ENCODE results near the gene ADGRA1. TPM values are rescaled to one million over a fixed set of nuclear protein-coding genes. Genes with fewer than 3 reads are reported as not detected.

The ADGRA1 gene
- total RNA-seq, 3 donors from 2014 or later = 0.10 TPM; not detected in 2

DNA sequence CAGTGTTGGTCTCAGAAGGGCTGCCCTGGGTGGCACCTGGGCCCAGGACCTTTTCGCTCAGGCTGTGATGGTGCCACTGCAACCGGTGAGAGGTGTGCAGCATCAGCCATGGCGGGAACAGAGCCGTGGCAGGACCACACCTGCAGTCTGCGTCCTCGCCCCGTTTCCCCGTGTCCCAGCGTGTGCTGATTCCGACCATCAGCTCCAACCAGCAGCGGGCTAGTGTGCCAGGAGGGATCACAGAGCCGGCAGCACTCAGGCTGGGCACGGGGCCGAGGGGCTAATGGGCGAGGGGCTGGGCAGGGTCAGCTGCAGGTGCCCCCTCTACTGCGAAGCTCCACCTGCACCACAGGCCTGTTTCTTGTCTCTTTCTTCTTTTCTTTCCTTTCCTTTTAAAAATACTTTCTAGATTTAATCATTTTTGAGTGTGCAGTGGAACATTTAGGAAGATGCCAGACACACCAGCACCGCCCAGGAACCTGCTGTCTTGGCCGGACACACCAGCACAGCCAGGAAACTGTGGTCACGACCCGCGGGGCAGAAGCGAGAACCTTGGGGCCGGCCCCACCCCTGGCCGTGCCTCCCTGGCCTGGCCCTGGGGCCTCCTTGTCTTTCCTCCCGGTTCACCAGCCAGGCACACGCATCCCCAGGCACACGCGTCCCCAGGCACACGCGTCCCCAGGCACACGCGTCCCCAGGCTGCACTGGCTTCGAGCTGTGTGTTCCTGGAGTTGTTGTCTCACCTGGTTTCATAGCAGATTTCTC is 34.6 kb downstream of the ADGRA1 start:
- DNase-seq = no peak
- TF ChIP-seq CTCF (IDR thresholded peaks at IDR 0.05) = no peak
- Histone ChIP-seq H3K4me1 (ENCODE audit: low read depth) (no peaks in the 10 kb centered on the region), H3K4me3 (no peak overlapping the region), H3K36me3 (ENCODE audit: low read depth) (no peaks in the 10 kb centered on the region), H3K9me3 (no peaks in the 10 kb centered on the region)
- intact Hi-C loops (cut with DNase I, micrococcal nuclease) = loop anchor here in 1 of 2 donors (10.0 kb wide), 1 partner anchor 288 kb away; no protein-coding TSS in a partner anchor
- no peak for ATAC-seq

DNA sequence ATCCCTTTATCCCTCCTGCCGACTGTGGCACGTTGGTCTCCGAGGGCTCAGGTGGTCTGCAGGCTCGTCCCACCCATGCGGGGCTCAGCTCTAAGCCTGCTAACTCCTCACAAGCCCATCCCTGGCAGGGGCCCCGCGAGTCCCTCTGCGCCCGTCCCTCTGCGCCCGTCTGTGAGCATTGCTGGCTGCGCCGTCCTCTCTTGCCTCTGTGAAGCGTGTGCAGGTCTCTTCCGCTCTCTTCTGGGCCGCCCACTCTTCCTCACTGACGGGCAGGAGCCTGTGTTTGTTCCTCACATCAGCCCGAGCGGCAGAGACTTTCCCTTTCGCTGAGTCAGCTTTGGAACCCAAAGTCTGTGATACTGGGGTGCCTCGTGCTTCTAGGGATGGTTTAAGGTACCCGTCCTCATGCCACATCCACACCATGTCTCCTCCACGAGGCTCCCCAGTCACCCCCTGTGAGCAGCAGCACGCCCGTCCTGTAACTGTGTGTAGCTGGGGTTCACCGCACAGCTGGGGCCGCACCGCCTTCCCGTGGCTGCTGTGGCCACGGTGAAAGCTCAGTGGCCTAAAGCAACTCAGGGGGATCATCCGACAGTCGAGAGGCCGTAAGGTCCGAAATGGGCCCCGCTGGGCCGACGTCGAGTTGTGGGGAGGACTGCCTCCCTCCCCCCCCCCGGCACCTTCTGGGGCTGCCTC is 35.5 kb downstream of the ADGRA1 start:
- Histone ChIP-seq H3K4me3 (no peak overlapping the region), H3K36me3 (ENCODE audit: low read depth) (no peaks in the 10 kb centered on the region), H3K4me1 (ENCODE audit: low read depth) (no peaks in the 10 kb centered on the region), H3K9me3 (no peaks in the 10 kb centered on the region)
- intact Hi-C loops (cut with DNase I, micrococcal nuclease) = loop anchor here in 1 of 2 donors (10.0 kb wide), 1 partner anchor 288 kb away; no protein-coding TSS in a partner anchor
- peak in 2 of 3 donors; percentile 7 to 37 for DNase-seq
- no peak for TF ChIP-seq CTCF (IDR thresholded peaks at IDR 0.05)
- no peak for ATAC-seq

DNA sequence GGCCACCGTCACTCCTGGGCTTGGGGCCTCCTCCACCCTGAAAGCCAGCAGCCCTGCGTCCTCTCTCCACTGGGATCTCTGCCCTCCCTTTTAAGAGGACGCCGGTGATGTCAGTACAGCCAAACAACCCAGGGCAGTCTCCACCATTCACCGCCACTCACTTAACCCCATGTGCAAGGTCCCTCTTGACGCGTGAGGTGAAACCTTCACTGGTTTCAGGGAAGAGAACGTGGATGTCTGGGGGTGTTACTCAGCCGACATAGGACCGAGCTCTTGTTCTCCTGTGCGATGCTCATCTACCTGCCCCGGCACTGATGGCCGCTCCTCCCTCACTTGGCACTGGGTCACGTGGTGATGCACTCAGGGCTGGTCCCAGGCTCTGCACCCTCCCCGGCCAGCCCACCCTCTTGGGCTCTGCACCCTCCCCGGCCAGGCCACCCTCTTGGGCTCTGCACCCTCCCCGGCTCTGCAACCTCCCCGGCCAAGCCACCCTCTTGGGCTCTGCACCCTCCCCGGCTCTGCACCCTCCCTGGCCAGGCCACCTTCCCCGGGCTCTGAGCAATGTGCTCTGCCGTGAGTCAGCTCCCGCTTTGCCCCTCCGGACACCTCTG is 36.1 kb downstream of the ADGRA1 start:
- ATAC-seq (no peak), DNase-seq (peak in 1 of 3 donors; percentile 16)
- no peak for TF ChIP-seq CTCF (IDR thresholded peaks at IDR 0.05)
- intact Hi-C loops (cut with DNase I, micrococcal nuclease) = loop anchor here in 1 of 2 donors (10.0 kb wide), 1 partner anchor 289 kb away; no protein-coding TSS in a partner anchor
- no peak overlapping the region for H3K4me3 ChIP-seq
- no peaks in the 10 kb centered on the region for H3K36me3 ChIP-seq (ENCODE audit: low read depth)
- H3K9me3 ChIP-seq = no peaks in the 10 kb centered on the region
- no peaks in the 10 kb centered on the region for H3K4me1 ChIP-seq (ENCODE audit: low read depth)

- H3K4me3 ChIP-seq = no peak overlapping the region
- no peaks in the 10 kb centered on the region for H3K9me3 ChIP-seq
- H3K4me1 ChIP-seq (ENCODE audit: low read depth) = no peaks in the 10 kb centered on the region
- ATAC-seq = peak; percentile 65
- no peaks in the 10 kb centered on the region for H3K36me3 ChIP-seq (ENCODE audit: low read depth)
- intact Hi-C loops (cut with DNase I, micrococcal nuclease) = loop anchor here in 1 of 2 donors (10.0 kb wide), 1 partner anchor 290 kb away; no protein-coding TSS in a partner anchor
- peak; percentile 23 to 49 (median 43) for DNase-seq
- no peak for TF ChIP-seq CTCF (IDR thresholded peaks at IDR 0.05)
These were observed 36.9 kb downstream of the ADGRA1 start for GRCh38 chr10:133124357-133125211.

GRCh38 chr10:133125901-133126300 is 38.2 kb downstream of the ADGRA1 start:
- no peak for ATAC-seq
- no peak for TF ChIP-seq CTCF (IDR thresholded peaks at IDR 0.05)
- no peak overlapping the region for H3K4me3 ChIP-seq
- intact Hi-C loops (cut with DNase I, micrococcal nuclease) = loop anchor here in 1 of 2 donors (10.0 kb wide), 1 partner anchor 291 kb away; no protein-coding TSS in a partner anchor
- H3K9me3 ChIP-seq = no peaks in the 10 kb centered on the region
- no peak for DNase-seq
- no peaks in the 10 kb centered on the region for H3K36me3 ChIP-seq (ENCODE audit: low read depth)
- no peaks in the 10 kb centered on the region for H3K4me1 ChIP-seq (ENCODE audit: low read depth)

Data from mucosa of descending colon (tissue), 3 donors.